ENCODE data around the gene ZFPM1.

The ZFPM1 gene

DNA sequence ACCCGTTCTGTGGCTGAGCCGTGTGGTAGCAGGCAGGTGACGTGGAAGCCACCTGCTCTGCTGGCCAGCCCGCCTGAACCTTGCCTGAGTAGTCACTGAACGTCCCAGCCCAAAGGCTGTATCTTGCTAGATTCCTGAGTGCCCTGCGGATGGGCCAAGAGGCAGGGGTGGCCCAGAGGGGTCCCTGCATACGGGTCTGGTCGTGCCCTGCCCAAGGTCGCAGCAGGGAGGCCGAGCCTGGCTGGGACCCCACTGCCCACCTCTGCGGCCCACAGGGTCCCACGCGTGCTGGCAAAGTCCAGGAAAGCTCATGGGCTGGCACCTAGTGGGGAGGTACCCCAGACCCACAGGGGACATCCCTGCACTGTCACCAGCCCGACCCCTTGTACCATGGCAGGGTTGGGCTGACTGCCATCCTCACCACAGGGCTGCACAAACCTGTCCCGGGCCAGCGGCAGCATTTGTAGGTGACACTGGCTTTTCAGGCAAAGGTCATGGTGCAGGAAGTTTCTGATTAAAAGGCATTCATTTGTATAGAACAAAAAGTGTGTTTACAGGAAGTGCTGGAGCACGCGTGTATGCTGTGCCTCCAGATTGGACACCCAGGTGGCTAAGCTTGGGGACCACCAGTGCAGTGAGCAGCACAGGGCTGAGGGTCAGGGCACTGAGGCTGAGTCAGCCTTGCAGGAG is 72.0 kb downstream of the ZFPM1 start:
- Mint-ChIP-seq H3K4me3 (no peak overlapping the region), H3K27me3 (no peaks in the 10 kb centered on the region), H3K4me1 (ENCODE audit: low read depth) (peaks cover 4% of the 10 kb centered on the region), H3K9me3 (no peaks in the 10 kb centered on the region), H3K27ac (peak overlapping the region; percentile 3), H3K36me3 (ENCODE audit: low read depth) (peaks cover 15% of the 10 kb centered on the region)
- no peak for DNase-seq

DNA sequence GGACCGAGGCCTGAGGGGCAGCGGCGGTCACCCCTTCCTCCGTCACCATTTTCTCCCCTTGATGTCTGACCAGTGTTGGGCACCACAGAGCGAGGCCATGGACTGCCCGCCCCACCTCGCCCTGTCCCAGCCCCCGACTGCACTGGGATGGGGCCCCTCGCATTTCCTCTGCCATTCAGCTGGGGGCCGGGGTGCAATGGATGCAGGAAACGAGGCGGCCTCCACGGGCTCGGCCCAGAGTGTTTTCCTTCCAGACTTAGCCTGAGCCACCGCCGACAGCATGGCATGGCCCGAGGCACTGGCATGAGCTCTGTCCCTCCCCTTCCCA is 72.5 kb downstream of the ZFPM1 start:
- no peak overlapping the region for H3K27ac Mint-ChIP-seq
- no peak for DNase-seq
- H3K4me1 Mint-ChIP-seq (ENCODE audit: low read depth): peaks cover 4% of the 10 kb centered on the region

DNA sequence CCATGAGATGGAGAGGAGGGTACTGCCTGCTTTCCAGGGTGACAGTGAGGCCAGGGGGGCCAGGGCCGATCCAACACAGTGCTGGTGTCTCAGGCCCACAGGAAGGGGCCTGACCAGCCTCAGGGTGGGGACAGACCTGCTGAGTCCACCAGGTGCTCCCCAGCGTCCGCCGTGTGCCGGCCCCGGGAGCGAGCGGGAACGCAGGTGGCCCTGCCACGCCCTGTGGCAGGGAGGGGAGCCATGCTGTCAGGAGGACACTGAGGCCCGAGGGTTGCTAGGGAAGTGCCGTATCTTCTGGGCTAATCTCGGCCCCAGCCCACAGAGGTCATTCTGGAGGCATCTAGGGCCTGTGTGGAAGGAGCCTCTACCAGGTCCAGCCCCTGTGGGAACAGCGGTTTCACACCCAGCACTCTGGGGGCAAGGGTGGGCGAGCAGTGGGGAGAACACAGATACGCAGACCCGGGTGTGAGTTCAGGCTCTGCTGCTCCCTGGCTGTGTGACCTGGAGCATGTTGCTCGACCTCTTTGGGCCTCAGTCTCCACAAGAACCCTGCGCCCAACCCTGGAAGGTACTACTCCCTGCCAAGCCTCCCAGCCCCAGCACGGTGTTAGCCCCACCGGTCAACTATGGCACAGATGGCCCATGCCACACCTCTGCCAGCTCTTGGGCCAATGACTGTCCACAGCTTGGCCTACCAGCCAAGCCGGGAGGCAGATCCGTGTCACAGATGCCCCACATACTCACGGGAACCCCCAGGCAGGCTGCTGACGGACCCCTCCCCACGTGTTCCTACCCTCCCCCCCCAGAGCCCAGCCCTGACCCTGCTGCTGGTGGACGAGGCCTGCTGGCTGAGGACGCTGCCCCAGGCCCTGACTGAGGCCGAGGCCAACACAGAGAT is 73.2 kb downstream of the ZFPM1 start:
- DNase-seq: no peak
- no peaks in the 10 kb centered on the region for H3K27me3 Mint-ChIP-seq
- no peak overlapping the region for H3K4me3 Mint-ChIP-seq
- H3K27ac Mint-ChIP-seq: peak overlapping the region; percentile 61
- H3K4me1 Mint-ChIP-seq (ENCODE audit: low read depth): peaks cover 4% of the 10 kb centered on the region
- peaks cover 18% of the 10 kb centered on the region for H3K36me3 Mint-ChIP-seq (ENCODE audit: low read depth)
- H3K9me3 Mint-ChIP-seq: no peaks in the 10 kb centered on the region

More for the DNA sequence above, 72.5 kb downstream of the ZFPM1 start:
- H3K27me3 Mint-ChIP-seq: no peaks in the 10 kb centered on the region
- H3K4me3 Mint-ChIP-seq: no peak overlapping the region
- H3K9me3 Mint-ChIP-seq: no peaks in the 10 kb centered on the region
- peaks cover 17% of the 10 kb centered on the region for H3K36me3 Mint-ChIP-seq (ENCODE audit: low read depth)

GRCh38 chr16:88526906-88527185 is 73.8 kb downstream of the ZFPM1 start:
- H3K36me3 Mint-ChIP-seq (ENCODE audit: low read depth): peaks cover 18% of the 10 kb centered on the region
- no peaks in the 10 kb centered on the region for H3K27me3 Mint-ChIP-seq
- H3K4me3 Mint-ChIP-seq: no peak overlapping the region
- no peak for DNase-seq
- H3K27ac Mint-ChIP-seq: no peak overlapping the region
- peaks cover 4% of the 10 kb centered on the region for H3K4me1 Mint-ChIP-seq (ENCODE audit: low read depth)
- H3K9me3 Mint-ChIP-seq: no peaks in the 10 kb centered on the region

DNA sequence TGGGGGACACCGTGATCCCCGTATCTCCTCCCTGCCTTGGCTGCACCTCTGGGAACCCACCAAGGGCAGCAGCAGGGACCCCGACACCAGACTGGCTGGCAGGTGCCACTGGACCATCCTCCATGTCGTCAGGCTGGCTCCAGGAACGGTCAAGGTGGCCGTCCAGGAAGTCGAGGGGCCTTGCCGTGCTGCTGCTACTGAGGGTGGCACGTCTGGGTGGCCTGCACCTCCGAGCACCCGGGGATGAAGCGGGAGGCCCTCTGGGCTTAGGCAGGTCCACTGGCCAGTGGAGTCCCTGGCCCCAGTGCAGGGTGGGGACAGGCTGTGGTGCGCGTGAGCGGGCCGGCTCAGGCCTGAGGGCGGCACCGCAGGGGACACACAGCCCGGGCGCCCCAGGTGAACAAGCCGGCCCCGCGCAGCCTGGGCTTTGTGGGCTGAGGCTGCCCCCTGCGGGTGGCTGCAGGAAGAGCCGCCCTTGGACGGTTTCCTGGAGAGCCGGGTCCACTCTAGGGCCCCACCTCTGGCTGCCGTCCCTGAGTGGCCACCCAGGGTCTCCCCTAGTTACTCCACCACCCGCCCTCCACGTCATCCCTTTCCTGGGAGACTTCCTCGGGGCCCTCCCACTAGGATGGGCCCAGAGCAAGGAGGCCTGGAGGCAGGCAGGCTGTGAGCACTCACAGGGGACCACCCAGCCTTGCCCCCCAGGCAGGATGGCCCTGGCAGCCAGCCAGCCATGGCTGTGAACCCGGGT is 74.3 kb downstream of the ZFPM1 start:
- H3K4me3 Mint-ChIP-seq: no peak overlapping the region
- no peak overlapping the region for H3K27ac Mint-ChIP-seq
- DNase-seq: peak; percentile 82
- no peaks in the 10 kb centered on the region for H3K9me3 Mint-ChIP-seq
- H3K4me1 Mint-ChIP-seq (ENCODE audit: low read depth): peaks cover 4% of the 10 kb centered on the region
- H3K27me3 Mint-ChIP-seq: no peaks in the 10 kb centered on the region
- peaks cover 16% of the 10 kb centered on the region for H3K36me3 Mint-ChIP-seq (ENCODE audit: low read depth)

- Mint-ChIP-seq H3K36me3 (ENCODE audit: low read depth) (peaks cover 16% of the 10 kb centered on the region), H3K27ac (no peak overlapping the region)
Observed at GRCh38 chr16:88527937-88528743, 75.1 kb downstream of the ZFPM1 start.

DNA sequence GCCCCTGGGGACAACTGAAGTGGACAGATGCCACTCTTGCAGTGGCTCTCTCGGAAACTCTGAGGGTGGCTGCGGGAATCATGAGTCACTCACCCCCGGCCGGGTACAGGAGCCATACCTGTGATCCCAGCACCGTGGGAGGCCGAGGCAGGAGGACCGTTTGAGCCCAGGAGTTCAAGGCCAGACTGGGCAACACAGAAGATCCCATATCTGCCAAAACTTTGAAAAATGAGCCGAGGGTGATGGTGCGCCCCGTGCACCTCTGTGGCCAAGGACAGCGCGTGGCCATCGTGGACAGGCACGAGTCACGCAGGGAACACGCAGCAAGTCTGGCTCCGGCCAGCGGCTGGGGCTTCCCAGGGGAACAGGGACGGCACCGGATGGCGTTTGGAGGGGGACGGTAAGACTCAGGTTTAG is 75.8 kb downstream of the ZFPM1 start:
- DNase-seq: no peak
- Mint-ChIP-seq H3K4me1 (ENCODE audit: low read depth) (peaks cover 4% of the 10 kb centered on the region), H3K9me3 (no peaks in the 10 kb centered on the region), H3K4me3 (no peak overlapping the region), H3K36me3 (ENCODE audit: low read depth) (peaks cover 16% of the 10 kb centered on the region), H3K27ac (peak overlapping the region; percentile 33), H3K27me3 (no peaks in the 10 kb centered on the region)

More at GRCh38 chr16:88527937-88528743, 75.1 kb downstream of the ZFPM1 start:
- peaks cover 4% of the 10 kb centered on the region for H3K4me1 Mint-ChIP-seq (ENCODE audit: low read depth)
- no peak for DNase-seq
- no peak overlapping the region for H3K4me3 Mint-ChIP-seq
- no peaks in the 10 kb centered on the region for H3K27me3 Mint-ChIP-seq
- no peaks in the 10 kb centered on the region for H3K9me3 Mint-ChIP-seq

GRCh38 chr16:88529596-88529995 is 76.5 kb downstream of the ZFPM1 start:
- Mint-ChIP-seq H3K4me1 (ENCODE audit: low read depth) (peaks cover 4% of the 10 kb centered on the region), H3K27ac (no peak overlapping the region)

GRCh38 chr16:88530051-88530857 is 77.2 kb downstream of the ZFPM1 start:
- H3K27ac Mint-ChIP-seq: no peak overlapping the region

More at GRCh38 chr16:88529596-88529995, 76.5 kb downstream of the ZFPM1 start:
- Mint-ChIP-seq H3K9me3 (no peaks in the 10 kb centered on the region), H3K36me3 (ENCODE audit: low read depth) (peaks cover 16% of the 10 kb centered on the region), H3K27me3 (no peaks in the 10 kb centered on the region), H3K4me3 (no peak overlapping the region)
- no peak for DNase-seq

GRCh38 chr16:88530858-88531203 is 77.8 kb downstream of the ZFPM1 start:
- H3K27me3 Mint-ChIP-seq: no peaks in the 10 kb centered on the region
- H3K27ac Mint-ChIP-seq: no peak overlapping the region
- no peaks in the 10 kb centered on the region for H3K9me3 Mint-ChIP-seq
- peaks cover 10% of the 10 kb centered on the region for H3K4me1 Mint-ChIP-seq (ENCODE audit: low read depth)
- no peak for DNase-seq
- H3K4me3 Mint-ChIP-seq: no peak overlapping the region
- peaks cover 24% of the 10 kb centered on the region for H3K36me3 Mint-ChIP-seq (ENCODE audit: low read depth)

More at GRCh38 chr16:88530051-88530857, 77.2 kb downstream of the ZFPM1 start:
- peaks cover 18% of the 10 kb centered on the region for H3K36me3 Mint-ChIP-seq (ENCODE audit: low read depth)
- DNase-seq: no peak
- peaks cover 6% of the 10 kb centered on the region for H3K4me1 Mint-ChIP-seq (ENCODE audit: low read depth)
- H3K27me3 Mint-ChIP-seq: no peaks in the 10 kb centered on the region
- H3K9me3 Mint-ChIP-seq: no peaks in the 10 kb centered on the region
- no peak overlapping the region for H3K4me3 Mint-ChIP-seq

DNA sequence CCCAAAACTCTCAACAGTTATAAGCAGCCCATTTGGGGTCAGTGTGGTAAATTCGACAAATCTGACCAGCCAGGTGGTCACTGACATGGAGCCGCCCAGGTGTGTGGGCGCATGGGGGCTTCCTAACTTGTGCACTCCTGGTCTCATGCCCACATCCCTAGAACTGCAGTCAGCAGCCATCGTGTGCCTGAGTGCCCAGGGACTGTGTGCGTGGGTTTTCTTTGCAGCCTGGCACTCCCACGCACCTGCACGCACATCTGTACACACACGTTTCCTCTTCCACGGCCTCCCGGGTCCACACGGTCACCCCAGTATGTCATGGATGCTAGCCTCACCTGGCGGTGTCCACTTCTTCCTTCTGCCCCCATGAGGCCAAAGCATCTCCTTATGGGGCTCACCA is 78.3 kb downstream of the ZFPM1 start:
- Mint-ChIP-seq H3K9me3 (no peaks in the 10 kb centered on the region), H3K4me3 (no peak overlapping the region), H3K27ac (no peak overlapping the region), H3K4me1 (ENCODE audit: low read depth) (peaks cover 13% of the 10 kb centered on the region), H3K27me3 (no peaks in the 10 kb centered on the region), H3K36me3 (ENCODE audit: low read depth) (peaks cover 27% of the 10 kb centered on the region)
- DNase-seq: no peak

GRCh38 chr16:88531931-88532433 is 78.9 kb downstream of the ZFPM1 start:
- H3K27me3 Mint-ChIP-seq: no peaks in the 10 kb centered on the region
- H3K4me3 Mint-ChIP-seq: peak overlapping the region; percentile 12
- H3K9me3 Mint-ChIP-seq: no peaks in the 10 kb centered on the region
- no peak overlapping the region for H3K27ac Mint-ChIP-seq
- H3K36me3 Mint-ChIP-seq (ENCODE audit: low read depth): peaks cover 27% of the 10 kb centered on the region
- no peak for DNase-seq
- H3K4me1 Mint-ChIP-seq (ENCODE audit: low read depth): peaks cover 13% of the 10 kb centered on the region

DNA sequence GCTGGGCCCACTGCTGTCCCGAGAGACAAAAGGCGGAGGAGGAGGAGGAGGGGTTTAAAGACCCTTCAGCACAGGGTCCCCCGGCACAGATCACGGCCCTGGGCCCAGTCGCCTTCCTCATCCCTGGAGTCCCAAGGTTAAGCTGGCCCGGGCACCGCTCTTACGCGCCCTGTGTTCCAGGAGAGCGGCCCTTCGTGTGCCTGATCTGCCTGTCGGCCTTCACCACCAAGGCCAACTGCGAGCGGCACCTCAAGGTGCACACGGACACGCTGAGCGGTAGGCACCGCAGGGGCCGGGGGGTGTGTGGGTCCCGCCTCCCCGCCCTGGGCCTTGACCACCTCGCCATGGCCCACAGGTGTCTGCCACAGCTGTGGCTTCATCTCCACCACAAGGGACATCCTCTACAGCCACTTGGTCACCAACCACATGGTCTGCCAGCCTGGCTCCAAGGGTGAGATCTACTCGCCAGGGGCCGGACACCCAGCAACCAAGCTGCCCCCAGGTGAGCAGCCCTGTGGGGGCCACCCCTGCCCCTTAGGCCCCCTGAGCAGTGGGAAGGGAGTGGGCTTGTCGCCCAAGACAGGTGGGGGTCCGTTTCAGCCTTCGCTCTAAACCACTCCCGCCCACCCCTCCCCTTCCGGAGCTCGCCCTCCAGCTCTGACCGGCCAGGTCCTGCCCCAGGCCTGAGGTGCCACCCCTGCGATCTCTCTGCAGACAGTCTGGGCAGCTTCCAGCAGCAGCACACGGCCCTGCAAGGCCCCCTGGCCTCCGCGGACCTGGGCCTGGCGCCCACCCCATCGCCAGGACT is 79.6 kb downstream of the ZFPM1 start:
- H3K27ac Mint-ChIP-seq: no peak overlapping the region
- H3K9me3 Mint-ChIP-seq: no peaks in the 10 kb centered on the region
- peaks cover 13% of the 10 kb centered on the region for H3K4me1 Mint-ChIP-seq (ENCODE audit: low read depth)
- no peak overlapping the region for H3K4me3 Mint-ChIP-seq
- H3K27me3 Mint-ChIP-seq: no peaks in the 10 kb centered on the region
- peaks cover 27% of the 10 kb centered on the region for H3K36me3 Mint-ChIP-seq (ENCODE audit: low read depth)
- DNase-seq: no peak
